ENCODE data around the gene ZNF439. TPM values are rescaled to one million over a fixed set of nuclear protein-coding genes. Genes with fewer than 3 reads are reported as not detected.

ZNF439 gene
- total and polyA plus RNA-seq, 2 of the 13 experiments (the other 11 are each of a cell fraction or from before 2014, with no cell fraction given) = 2.9 to 4.9 TPM

DNA sequence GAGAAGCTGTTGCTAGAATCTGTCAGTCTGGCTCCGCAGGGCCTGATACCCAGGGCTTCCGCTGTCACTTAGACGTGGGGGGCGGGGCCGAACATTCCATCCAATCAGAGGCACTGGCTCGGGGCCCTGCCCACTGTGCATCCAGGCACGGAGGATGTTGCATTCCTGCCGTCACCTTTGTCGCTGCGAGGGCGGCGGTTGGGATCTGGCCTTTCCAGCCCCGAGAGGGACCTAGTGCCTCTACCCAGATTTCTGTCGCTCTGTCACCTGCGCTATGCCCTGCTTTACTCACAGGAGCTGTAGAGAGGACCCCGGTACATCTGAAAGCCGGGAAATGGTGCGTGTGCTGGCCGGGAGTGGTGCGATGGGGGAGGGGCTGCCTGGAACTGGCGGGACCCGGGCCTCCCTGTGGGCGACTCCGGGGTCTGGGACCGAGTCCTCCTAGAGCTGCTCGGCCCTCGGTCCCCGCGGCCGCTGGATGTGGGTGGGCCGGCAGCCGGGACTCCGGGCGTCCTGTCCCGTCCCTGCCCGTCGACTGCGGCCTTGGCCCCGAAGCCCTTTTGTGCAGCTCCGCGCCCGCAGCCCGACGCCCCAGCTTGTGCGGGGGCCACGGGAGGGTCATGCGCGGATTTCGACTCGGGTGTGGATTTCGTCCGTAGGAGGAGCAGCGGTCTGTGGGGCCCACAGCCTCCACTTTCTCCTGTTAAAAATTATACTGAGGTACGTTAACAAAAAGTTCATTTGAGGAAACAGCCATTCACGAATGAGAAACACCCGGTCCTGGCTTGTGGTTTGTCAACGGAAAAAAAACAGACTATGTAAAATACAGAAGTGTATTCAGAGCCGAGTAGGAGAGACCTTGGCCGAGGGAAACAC lies at the start of gene ZNF439 (continued):
- no peak for TF ChIP-seq ZNF207 (IDR thresholded peaks at IDR 0.05; ENCODE audit: borderline replicate concordance)
- TF ChIP-seq ZNF720 (CRISPR knock-in tag; IDR thresholded peaks at IDR 0.05) = no peak
- TF ChIP-seq FOXJ3 (CRISPR knock-in tag; IDR thresholded peaks at IDR 0.05; ENCODE audit: borderline replicate concordance) = no peak
- TF ChIP-seq NR2F2 (IDR thresholded peaks at IDR 0.05; ENCODE audit: borderline replicate concordance, low read depth) = no peak
- TF ChIP-seq ZNF256 (CRISPR knock-in tag; conservative IDR thresholded peaks at IDR 0.05) = no peak
- TF ChIP-seq SIX1 (CRISPR knock-in tag; IDR thresholded peaks at IDR 0.05; ENCODE audit: borderline replicate concordance) = no peak
- peak; percentile 84 for TF ChIP-seq ZNF883 (CRISPR knock-in tag; IDR thresholded peaks at IDR 0.05; ENCODE audit: not compliant biosample characterization)
- peak; percentile 73 for TF ChIP-seq POLR2AphosphoS5 (IDR thresholded peaks at IDR 0.05; ENCODE audit: low read depth, low read length)
- no peak for TF ChIP-seq MAFK (conservative IDR thresholded peaks at IDR 0.05 in 1 of 2, IDR thresholded peaks at IDR 0.05 in 1 of 2; ENCODE audit: low read length in 2 of 2)
- TF ChIP-seq, protein P1, sequence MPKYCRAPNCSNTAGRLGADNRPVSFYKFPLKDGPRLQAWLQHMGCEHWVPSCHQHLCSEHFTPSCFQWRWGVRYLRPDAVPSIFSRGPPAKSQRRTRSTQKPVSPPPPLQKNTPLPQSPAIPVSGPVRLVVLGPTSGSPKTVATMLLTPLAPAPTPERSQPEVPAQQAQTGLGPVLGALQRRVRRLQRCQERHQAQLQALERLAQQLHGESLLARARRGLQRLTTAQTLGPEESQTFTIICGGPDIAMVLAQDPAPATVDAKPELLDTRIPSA (CRISPR knock-in tag; IDR thresholded peaks at IDR 0.05; ENCODE audit: borderline replicate concordance) = no peak
- TF ChIP-seq NBN (conservative IDR thresholded peaks at IDR 0.05) = no peak
- no peak for TF ChIP-seq SYNCRIP (IDR thresholded peaks at IDR 0.05; ENCODE audit: insufficient read depth, low read depth, low read length)
- no peak for TF ChIP-seq PHF5A (CRISPR knock-in tag; IDR thresholded peaks at IDR 0.05; ENCODE audit: low read depth, unreplicated experiment)
- TF ChIP-seq, protein P2, sequence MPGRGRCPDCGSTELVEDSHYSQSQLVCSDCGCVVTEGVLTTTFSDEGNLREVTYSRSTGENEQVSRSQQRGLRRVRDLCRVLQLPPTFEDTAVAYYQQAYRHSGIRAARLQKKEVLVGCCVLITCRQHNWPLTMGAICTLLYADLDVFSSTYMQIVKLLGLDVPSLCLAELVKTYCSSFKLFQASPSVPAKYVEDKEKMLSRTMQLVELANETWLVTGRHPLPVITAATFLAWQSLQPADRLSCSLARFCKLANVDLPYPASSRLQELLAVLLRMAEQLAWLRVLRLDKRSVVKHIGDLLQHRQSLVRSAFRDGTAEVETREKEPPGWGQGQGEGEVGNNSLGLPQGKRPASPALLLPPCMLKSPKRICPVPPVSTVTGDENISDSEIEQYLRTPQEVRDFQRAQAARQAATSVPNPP (CRISPR knock-in tag; IDR thresholded peaks at IDR 0.05) = 0 out of 2 replicates have a peak, but pooled peaks have one; percentile 49
- no peak for TF ChIP-seq NCOA1 (CRISPR knock-in tag; IDR thresholded peaks at IDR 0.05)
- TF ChIP-seq JARID2 (CRISPR knock-in tag; IDR thresholded peaks at IDR 0.05; ENCODE audit: insufficient replicate concordance) = no peak
- TF ChIP-seq YY1 (IDR thresholded peaks at IDR 0.05; ENCODE audit: insufficient read depth, insufficient replicate concordance, low read depth, low read length) = no peak
- TF ChIP-seq, protein P3, sequence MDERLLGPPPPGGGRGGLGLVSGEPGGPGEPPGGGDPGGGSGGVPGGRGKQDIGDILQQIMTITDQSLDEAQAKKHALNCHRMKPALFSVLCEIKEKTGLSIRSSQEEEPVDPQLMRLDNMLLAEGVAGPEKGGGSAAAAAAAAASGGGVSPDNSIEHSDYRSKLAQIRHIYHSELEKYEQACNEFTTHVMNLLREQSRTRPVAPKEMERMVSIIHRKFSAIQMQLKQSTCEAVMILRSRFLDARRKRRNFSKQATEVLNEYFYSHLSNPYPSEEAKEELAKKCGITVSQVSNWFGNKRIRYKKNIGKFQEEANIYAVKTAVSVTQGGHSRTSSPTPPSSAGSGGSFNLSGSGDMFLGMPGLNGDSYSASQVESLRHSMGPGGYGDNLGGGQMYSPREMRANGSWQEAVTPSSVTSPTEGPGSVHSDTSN (CRISPR knock-in tag; IDR thresholded peaks at IDR 0.05) = no peak; the same call in 1 of the 2 replicates
- no peak for TF ChIP-seq SAFB2 (CRISPR knock-in tag; IDR thresholded peaks at IDR 0.05; ENCODE audit: borderline replicate concordance, low read depth)
- TF ChIP-seq SMYD3 (CRISPR knock-in tag; IDR thresholded peaks at IDR 0.05) = no peak
- TF ChIP-seq CREM (IDR thresholded peaks at IDR 0.05) = no peak
- TF ChIP-seq CREM (CRISPR knock-in tag; IDR thresholded peaks at IDR 0.05) = no peak
- no peak for TF ChIP-seq ZNF383 (CRISPR knock-in tag; IDR thresholded peaks at IDR 0.05; ENCODE audit: borderline replicate concordance)
- 0 out of 2 replicates have a peak, but pooled peaks have one; percentile 17 for TF ChIP-seq ZNF879 (CRISPR knock-in tag; IDR thresholded peaks at IDR 0.05)
- TF ChIP-seq ETV5 (CRISPR knock-in tag; IDR thresholded peaks at IDR 0.05; ENCODE audit: borderline replicate concordance) = peak; percentile 33; the same call in 1 of the 2 replicates
- TF ChIP-seq ETV6 (CRISPR knock-in tag; conservative IDR thresholded peaks at IDR 0.05) = no peak
- TF ChIP-seq HHEX (CRISPR knock-in tag; IDR thresholded peaks at IDR 0.05) = no peak
- TF ChIP-seq MLLT10 (CRISPR knock-in tag; IDR thresholded peaks at IDR 0.05) = no peak
